K562 treated with DMSO at 1 percent for 4 hours (cell line): ENCODE results near the gene KLF7. TPM values are rescaled to one million over a fixed set of nuclear protein-coding genes. Genes with fewer than 3 reads are reported as not detected.

ENCODE experiments used
- total RNA-seq: library from RNA; unstranded; fragments of 300-600 nt; gene quantifications from 2 replicates; pipeline ENCODE4 v1.2.3, GENCODE V29; 2022; ENCODE audit not compliant: insufficient read depth

The KLF7 gene
- total RNA-seq = 1.7 and 1.8 TPM in 2 replicates

DNA sequence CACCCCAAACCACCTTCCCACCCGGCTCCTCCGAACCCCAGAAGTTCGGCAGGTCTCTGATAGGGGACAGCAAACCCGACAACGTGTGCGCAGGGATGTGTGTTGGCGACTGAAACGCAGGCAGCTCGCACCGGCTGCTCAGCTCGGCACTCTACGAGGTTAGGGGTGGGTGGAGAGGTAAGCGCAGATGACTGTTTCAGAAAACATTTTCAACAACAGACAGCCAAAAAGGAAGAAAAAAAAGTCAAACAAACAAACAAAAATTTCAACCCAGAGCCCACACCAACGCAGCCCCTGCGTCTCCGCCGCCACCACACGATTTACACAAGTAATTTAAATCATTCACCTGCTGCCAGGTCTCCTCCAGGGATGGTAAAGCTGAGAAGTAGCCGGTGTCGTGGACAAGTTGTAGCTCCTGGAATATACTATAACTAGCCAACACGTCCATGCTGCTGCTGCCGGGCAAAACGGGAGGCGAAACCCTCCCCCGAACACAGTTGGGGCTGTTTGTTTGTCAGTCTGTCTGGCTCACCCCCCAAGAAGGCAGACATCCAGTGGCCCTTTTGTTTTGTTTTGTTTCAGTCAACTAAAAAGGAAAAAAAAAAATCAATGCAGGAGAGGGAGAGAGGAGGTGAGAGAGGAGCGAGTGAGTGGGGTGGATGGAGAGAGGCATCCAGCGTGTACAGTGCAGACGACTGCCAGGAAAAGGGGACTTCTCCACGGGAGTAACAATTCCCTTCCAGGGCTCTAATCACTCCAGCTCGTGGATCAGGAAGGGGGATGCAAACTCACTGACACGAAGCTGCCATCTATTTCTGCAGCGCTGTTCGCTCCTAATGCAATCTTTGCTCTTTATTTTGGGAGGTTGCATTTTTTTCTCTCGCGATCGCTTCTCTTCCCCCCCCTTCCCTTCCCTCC, at the start of gene KLF7:
TSS of gene KLF7 (minus strand) at position 828 of the 918 bp plus-strand sequence. CDS start at position 448, 380 bp downstream.

Other genes starting within 250 kb of the KLF7 start
- gene CPO, start 226.4 kb downstream of the KLF7 start, total RNA-seq = not detected in 2 replicates